Measurements from ENCODE around the gene NLRP13. TPM values are rescaled to one million over a fixed set of nuclear protein-coding genes. Genes with fewer than 3 reads are reported as not detected.

Gene NLRP13
- total and polyA plus RNA-seq, 12 donors, result not detected

DNA sequence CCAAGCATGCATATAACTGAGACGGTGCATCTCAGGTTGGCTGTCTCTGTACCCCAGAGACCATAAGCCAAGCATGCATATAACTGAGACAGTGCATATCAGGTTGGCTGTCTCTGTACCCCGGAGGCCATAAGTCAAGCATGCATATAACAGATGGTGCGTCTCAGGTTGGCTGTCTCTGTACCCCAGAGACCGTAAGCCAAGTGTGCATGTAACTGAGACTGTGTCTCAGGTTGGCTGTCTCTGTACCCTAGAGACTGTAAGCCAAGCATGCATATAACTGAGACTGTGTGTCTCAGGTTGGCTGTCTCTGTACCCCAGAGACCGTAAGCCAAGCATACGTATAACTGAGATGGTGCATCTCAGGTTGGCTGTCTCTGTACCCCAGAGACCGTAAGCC, 65.0 kb downstream of the NLRP13 start:
- H3K27ac ChIP-seq, result no peak overlapping the region
- no peaks in the 10 kb centered on the region for H3K27me3 ChIP-seq
- intact Hi-C loops (cut with DNase I), result no loop called here
- H3K9me3 ChIP-seq (replicated peaks in 1 of 3), result no peaks in the 10 kb centered on the region
- H3K4me1 ChIP-seq (replicated peaks in 1 of 2), result no peaks in the 10 kb centered on the region
- no peak overlapping the region for H3K4me3 ChIP-seq
- no peak for DNase-seq
- no peaks in the 10 kb centered on the region for H3K36me3 ChIP-seq (replicated peaks in 1 of 2)
- WGBS, 4 donors, result 85 to 89% (median 87%) methylated on average over 4 to 7 of the region's 7 CpGs
- no peak for TF ChIP-seq POLR2A (IDR thresholded peaks at IDR 0.05)
- TF ChIP-seq, protein P1, sequence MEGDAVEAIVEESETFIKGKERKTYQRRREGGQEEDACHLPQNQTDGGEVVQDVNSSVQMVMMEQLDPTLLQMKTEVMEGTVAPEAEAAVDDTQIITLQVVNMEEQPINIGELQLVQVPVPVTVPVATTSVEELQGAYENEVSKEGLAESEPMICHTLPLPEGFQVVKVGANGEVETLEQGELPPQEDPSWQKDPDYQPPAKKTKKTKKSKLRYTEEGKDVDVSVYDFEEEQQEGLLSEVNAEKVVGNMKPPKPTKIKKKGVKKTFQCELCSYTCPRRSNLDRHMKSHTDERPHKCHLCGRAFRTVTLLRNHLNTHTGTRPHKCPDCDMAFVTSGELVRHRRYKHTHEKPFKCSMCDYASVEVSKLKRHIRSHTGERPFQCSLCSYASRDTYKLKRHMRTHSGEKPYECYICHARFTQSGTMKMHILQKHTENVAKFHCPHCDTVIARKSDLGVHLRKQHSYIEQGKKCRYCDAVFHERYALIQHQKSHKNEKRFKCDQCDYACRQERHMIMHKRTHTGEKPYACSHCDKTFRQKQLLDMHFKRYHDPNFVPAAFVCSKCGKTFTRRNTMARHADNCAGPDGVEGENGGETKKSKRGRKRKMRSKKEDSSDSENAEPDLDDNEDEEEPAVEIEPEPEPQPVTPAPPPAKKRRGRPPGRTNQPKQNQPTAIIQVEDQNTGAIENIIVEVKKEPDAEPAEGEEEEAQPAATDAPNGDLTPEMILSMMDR (IDR thresholded peaks at IDR 0.05), result no peak

DNA sequence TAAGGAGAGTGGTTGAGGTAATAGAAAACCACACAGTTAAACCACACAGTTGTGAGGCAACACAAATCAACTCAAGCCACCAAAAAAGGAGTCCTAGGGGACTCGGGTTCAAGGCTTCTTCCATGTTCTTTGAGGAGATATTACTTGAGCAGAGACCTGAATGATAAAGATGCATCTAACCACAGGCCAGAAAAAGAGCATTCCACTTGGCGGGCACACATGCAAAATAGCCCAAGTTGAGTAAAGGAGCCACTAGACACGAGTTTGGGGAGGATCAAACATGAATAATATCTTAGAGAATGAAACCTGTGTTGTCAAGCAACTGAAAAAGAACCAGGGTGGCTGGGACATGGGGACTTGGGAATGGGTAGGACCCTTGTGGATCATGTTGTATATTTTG, 65.6 kb downstream of the NLRP13 start:
- Histone ChIP-seq H3K4me1 (replicated peaks in 1 of 2) (no peaks in the 10 kb centered on the region), H3K4me3 (no peak overlapping the region), H3K27ac (no peak overlapping the region), H3K36me3 (replicated peaks in 1 of 2) (no peaks in the 10 kb centered on the region), H3K9me3 (replicated peaks in 1 of 3) (no peaks in the 10 kb centered on the region), H3K27me3 (no peaks in the 10 kb centered on the region)
- WGBS, 4 donors, result 51 to 60% (median 53%) methylated on average over 3 of the region's 3 CpGs
- DNase-seq, result no peak
- intact Hi-C loops (cut with DNase I), result no loop called here
- no peak for TF ChIP-seq POLR2A (IDR thresholded peaks at IDR 0.05)
- TF ChIP-seq, protein P1 (IDR thresholded peaks at IDR 0.05), result no peak

- WGBS, 4 donors, result 55 to 71% (median 66%) methylated on average over 5 of the region's 5 CpGs
- no peaks in the 10 kb centered on the region for H3K36me3 ChIP-seq (replicated peaks in 1 of 2)
- intact Hi-C loops (cut with DNase I), result no loop called here
These were observed 73.2 kb downstream of the NLRP13 start for GRCh38 chr19:55858969-55859368.

GRCh38 chr19:55858401-55858800, 73.7 kb downstream of the NLRP13 start:
- Histone ChIP-seq H3K36me3 (replicated peaks in 1 of 2) (no peaks in the 10 kb centered on the region), H3K4me1 (replicated peaks in 1 of 2) (no peaks in the 10 kb centered on the region), H3K27me3 (no peaks in the 10 kb centered on the region), H3K9me3 (replicated peaks in 1 of 3) (no peaks in the 10 kb centered on the region), H3K4me3 (no peak overlapping the region), H3K27ac (no peak overlapping the region)
- 85 to 89% (median 88%) methylated on average over 14 of the region's 14 CpGs for WGBS, 4 donors
- TF ChIP-seq, protein P1 (IDR thresholded peaks at IDR 0.05), result no peak
- no peak for TF ChIP-seq POLR2A (IDR thresholded peaks at IDR 0.05)
- DNase-seq, result no peak
- intact Hi-C loops (cut with DNase I), result no loop called here

More at GRCh38 chr19:55858969-55859368, 73.2 kb downstream of the NLRP13 start:
- Histone ChIP-seq H3K4me3 (no peak overlapping the region), H3K27me3 (no peaks in the 10 kb centered on the region), H3K27ac (no peak overlapping the region), H3K9me3 (replicated peaks in 1 of 3) (no peaks in the 10 kb centered on the region), H3K4me1 (replicated peaks in 1 of 2) (no peaks in the 10 kb centered on the region)
- no peak for TF ChIP-seq POLR2A (IDR thresholded peaks at IDR 0.05)
- TF ChIP-seq, protein P1 (IDR thresholded peaks at IDR 0.05), result no peak
- no peak for DNase-seq

Measured in adrenal gland (tissue), 12 donors.